Mammary epithelial cell (primary cell): ENCODE results near the gene STX8.

Source experiments
- EZH2 ChIP-seq: IDR thresholded peaks from 2 replicates; pipeline ENCODE4 v1.6.1; 2012; ENCODE audit warnings: low read length, inconsistent platforms, borderline replicate concordance
- TF ChIP-seq, protein P1 (sequence below), 2 donors: IDR thresholded peaks in 1 of 2; conservative IDR thresholded peaks in 1 of 2; 2 replicates each; pipeline ENCODE4 v1.5.1; 2011 to 2012; ENCODE audit warnings: inconsistent platforms in 2 of 2, low read length in 2 of 2, mild to moderate bottlenecking in 2 of 2, control low read depth in 1 of 2, low read depth in 1 of 2; ENCODE audit not compliant: insufficient read depth in 1 of 2; ENCODE audit errors: extremely low read depth in 1 of 2

GRCh38 chr17:9553596-9553995 lies 22.0 kb downstream of the STX8 start:
- TF ChIP-seq, protein P1, sequence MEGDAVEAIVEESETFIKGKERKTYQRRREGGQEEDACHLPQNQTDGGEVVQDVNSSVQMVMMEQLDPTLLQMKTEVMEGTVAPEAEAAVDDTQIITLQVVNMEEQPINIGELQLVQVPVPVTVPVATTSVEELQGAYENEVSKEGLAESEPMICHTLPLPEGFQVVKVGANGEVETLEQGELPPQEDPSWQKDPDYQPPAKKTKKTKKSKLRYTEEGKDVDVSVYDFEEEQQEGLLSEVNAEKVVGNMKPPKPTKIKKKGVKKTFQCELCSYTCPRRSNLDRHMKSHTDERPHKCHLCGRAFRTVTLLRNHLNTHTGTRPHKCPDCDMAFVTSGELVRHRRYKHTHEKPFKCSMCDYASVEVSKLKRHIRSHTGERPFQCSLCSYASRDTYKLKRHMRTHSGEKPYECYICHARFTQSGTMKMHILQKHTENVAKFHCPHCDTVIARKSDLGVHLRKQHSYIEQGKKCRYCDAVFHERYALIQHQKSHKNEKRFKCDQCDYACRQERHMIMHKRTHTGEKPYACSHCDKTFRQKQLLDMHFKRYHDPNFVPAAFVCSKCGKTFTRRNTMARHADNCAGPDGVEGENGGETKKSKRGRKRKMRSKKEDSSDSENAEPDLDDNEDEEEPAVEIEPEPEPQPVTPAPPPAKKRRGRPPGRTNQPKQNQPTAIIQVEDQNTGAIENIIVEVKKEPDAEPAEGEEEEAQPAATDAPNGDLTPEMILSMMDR (conservative IDR thresholded peaks at IDR 0.05 in 1 of 2, IDR thresholded peaks at IDR 0.05 in 1 of 2; ENCODE audit: extremely low read depth in 1 of 2, insufficient read depth in 1 of 2, low read depth in 1 of 2, low read length in 2 of 2), result no peak
- no peak for TF ChIP-seq EZH2
